NK-92 (cell line): ENCODE measurements around the gene CYP11A1.

Source experiments
- DNase-seq: peaks from one replicate; lab custom pipeline; 2025; ENCODE audit not compliant: unreplicated experiment; lab: John Stamatoyannopoulos, UW

The CYP11A1 gene

DNA sequence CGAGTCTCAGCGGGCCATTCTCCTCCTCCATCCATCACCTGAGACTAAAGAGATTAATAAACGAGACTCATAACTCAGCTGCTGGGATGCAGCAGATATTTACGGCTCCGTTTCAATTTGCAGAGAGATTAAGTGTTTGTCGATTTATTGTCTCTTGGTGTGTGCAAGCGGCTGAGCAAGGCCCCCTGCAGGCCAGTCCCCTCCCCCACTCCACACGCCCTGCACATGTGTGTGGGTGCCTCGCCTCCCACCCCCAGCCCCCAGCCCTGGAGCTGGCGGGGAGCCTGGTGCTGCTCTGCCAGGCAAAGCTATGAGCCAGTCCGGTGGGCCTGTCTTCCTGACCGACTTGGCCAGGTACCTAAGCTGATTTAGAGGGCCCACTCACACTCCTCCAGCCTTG lies 63.0 kb downstream of the CYP11A1 start:
- no peak for DNase-seq

DNA sequence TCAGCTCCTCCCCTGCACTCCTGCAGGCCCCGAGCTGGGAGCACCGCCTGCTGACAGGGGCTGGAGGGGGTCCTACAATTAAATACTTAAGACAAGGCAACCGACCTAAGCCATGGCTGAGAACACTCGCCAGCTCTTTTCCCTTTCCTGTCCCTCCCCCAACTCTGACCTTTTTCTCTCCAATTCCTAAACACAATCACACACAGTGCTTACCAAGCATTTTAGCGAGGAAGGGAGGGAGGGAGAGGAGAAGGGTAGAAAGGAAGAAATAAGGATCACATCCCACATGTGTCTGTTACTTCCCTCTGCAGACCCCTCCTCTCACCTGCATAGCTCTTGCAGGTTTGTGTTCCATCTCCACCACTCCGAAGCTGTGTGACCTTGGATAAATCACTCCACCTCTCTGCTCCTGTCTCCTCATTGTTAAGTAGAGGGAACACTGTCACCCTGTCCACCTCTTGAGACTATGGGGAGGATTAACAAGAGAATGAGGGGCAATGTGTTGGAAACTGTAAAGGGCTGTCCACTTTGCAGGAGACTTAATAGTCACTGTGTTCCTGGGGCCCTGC lies 63.6 kb downstream of the CYP11A1 start:
- DNase-seq: no peak

DNA sequence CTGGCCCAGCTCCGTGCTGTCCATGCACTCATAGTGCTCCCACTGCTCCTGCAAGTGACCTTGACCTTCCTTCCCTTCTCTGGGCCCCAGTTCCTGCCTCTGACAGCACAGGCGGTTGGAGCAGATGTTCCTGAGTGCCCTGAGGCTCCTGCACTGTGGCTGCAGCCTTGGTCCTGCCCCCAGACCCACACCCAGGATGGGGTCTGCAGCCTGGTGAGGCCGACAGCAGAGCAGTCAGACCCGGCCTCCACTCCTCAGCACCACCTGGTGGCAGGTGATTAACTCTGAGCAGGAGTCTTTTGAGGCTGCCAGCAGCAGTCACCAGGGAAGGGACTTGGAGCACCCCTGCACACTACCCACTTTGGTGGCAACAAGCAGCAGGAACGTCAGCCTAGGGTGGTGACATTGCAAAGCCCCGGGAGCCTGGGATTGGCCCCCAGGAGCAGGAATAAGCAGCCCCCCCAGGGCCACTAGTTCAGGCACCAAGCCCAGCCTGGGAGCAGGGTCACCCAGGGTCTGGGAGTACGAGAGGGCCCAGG lies 64.6 kb downstream of the CYP11A1 start:
- DNase-seq: no peak

DNA sequence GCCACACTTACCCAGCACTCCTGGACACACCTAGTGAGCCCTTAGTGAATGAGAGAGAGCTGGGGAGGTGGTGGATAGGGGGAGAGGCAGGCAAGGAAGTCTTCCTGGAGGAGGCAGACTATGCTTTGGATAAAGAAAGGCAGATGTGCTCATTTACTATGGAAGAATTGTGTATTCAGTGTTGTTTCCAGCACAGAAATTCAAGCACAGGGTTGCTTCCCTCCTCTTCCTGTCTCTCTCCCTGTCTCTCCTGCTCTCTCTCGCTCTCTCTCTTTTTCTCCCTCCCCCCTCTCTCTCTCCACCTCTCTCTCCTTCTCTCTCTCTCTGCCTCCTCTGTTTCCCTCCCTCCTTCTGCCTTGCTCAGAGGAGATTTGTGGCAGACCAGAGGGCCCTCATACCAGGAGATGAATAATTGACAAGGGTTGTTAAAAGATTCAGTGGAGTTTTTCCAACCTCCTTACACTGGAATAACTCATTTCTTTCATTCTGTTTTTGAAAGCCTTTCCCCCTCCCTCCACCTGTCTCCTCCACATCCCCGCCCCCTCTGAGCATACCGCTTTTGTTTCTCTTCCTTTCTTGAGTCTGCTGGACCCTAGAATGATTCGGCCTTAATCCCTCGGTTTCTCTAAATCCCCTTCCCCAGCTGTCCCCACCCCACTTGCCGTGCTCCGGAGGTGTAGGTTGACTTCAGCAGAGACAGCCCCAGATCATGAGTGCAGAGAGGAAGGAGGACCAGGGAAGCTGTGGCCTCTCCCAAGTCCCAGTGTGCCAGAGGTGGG lies 65.7 kb downstream of the CYP11A1 start:
- no peak for DNase-seq

DNA sequence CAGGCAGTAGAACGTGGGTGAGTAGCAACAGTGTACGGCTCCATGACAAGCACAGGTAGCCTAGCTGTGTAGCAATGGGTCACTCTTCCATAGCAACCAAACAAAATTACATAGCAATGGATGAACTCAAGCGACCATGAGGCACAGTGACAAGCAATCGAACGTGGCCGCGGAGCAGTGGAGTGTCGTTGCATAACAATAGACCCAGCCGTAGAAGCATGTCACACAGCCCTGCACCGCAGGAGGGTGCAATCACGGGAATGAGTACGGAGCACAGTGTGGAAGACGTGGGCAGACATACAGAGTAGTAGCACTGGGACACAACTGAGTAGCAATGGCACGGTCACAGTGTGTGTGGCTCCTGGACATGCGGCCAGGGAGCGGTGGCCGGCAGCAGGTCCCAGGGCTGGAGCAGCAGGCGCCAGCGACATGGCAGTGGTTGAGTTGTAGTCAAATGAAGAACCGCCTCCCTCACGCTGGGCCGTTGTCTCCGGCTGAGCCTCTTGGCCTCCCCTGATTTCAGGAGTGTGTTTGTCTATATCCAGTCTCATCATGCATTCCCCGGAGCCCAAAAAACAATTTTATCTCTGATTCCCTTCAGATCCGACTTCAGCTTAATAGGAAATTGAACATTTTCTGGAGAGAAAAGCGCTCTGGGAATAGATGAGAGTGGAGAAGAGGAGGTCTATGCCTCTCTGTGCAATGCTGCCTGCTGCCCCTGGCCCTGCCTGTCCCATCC lies 67.2 kb downstream of the CYP11A1 start:
- DNase-seq: no peak

DNA sequence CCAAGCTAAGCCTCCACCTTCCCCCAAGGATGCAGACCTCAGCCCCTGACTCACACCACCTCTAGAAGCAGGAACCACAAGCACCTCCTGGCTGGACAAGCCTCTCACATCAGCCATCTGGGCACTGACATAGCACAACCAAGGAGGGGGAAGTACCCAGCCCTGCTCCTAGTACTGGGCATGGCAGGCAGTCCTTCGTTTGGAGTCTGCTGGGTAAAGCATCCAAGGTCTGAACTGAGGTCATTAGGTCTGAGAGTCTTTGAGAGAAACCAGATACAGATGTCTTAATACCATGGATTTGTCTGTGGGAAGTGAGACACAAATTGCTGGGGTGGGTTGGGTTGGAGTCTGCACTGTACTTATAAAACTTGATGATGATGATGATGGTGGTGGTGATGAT lies 69.6 kb downstream of the CYP11A1 start:
- DNase-seq: no peak

DNA sequence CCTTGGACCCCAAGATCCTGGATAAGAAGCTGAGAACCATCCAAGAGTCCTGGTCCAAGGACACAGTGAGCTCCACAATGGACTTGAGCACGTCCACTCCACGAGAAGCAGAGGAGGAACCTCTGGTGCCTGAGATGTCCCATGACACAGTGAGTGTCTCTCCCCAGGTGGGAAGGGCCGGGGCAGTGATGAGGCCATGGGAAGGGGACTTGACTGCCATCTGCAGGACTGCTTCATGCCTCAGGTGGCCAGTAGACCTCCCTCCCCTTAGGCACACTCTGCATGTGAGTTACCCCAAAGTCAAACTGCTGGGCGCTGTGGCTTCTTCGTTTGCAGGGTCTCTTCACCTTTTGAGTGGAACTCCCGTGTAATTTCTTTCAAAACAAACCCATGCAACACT lies 71.6 kb downstream of the CYP11A1 start:
- no peak for DNase-seq

DNA sequence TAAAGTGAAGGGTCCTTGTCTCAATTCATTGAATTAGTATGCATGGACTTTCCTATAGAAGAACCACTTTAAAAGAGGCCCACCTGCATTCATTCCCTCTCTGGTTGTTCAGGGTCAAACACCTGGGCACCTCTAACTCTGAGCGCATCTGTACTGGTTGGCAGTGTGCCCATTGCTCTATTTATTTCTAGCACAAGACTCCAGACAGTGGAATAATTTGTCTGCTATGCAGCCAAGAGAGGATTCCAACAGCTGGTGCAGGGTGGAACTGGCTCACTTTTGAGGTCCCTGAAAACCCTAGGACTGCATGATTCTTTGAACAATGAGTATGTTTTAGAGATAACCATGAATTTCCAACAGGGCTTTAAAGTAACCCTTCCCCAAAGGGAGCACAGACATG lies 73.4 kb downstream of the CYP11A1 start:
- no peak for DNase-seq

DNA sequence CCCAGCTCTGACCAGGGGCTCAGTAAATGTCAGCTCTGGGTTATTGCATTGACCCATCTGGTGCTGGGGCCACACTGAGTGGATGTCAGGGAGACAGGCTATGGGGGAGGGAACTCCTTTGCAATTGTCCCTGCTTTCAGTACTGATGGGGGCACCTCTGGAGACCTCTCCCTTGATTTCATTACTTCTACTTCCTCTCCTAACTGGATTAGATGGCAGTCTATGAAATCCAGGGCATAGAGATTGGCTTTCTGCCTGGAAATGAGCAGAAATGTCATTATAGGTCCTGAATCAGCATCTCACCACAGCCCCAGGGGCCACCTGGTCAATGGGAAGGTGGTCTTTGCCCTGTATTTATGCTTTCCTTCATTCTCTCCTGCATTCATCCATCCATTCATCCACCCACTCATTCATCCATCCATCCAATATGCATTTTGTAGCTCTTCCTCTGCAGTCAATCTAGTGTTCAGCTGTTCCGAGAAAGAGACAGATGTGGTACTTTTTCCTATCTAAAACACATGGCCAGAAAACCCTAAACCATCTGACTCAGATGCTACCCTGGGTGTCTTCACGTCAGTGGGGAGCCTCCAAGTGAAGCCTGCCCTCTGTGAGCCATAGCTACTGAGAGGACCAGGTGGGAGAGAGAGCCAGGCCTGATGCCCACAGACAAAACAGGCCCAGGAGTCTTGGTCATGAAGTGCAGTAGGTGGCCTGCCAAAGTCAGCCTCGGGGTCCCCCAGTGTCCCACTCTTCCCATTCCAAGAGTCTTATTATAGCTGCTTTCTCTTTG lies 74.2 kb downstream of the CYP11A1 start:
- DNase-seq: no peak

DNA sequence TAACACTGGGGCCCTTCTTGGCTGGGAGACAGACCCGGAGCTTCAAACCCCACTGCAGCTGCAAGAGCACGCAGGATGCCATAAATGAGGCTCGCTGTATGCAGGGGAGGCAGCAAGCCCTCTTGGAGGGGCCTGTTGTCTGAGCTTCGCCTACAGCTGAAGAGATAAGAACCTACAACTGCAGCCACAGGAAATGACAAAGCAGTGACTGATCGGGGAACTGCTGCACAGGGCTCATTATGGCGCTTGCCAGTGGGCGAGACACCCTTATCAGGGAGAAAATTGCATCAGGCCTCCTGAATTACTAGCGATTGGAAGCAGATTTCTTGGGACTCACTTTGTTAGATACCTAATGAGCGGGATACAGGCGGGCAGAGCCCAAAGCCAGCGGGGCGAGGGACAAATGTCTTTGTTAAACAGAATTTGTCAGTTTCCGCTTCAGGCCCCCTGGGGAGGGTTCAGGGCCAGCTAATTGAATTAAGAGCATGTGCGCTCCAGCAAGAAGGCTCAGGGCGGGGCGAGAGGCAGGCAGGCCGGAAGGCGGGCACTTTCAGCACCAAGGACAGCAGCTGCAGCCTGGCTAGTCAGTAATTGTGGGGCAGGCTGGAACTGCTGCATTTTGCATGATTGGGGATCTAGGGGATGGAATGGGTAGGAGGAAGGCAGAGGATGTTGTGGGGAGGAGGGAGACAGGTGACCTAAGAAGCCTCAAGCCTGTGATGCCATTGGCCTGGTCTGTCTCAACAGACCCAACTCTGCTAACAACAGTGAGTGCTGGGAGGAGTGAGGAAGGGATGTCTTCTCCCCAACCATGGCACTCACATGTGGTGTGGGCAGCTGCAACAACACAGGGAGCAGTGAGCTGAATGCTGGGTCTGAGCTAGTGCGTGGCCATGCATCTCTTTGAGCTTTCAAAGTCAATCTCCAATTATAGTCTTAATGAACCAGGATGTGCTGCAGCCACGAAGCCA lies 76.1 kb downstream of the CYP11A1 start:
- DNase-seq: no peak

DNA sequence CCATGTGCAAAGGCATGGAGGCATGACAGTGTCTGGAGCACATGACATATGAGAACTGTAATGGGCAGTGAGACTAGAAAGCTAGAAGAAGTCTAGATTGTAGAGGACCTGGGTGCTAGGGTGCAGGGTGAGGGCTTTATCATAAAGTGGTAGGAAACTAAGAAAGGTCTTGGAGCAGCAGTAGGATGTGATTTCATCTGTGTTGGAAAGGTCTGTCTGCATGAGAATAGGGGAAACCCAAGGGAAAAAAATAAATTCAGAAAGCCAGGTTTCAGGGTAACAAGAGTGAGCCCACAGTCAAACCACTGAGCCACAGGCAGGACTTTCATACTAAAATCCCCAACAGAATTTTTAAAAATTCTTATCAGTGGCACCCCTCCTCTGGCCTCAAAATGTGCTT lies 76.8 kb downstream of the CYP11A1 start:
- DNase-seq: no peak

DNA sequence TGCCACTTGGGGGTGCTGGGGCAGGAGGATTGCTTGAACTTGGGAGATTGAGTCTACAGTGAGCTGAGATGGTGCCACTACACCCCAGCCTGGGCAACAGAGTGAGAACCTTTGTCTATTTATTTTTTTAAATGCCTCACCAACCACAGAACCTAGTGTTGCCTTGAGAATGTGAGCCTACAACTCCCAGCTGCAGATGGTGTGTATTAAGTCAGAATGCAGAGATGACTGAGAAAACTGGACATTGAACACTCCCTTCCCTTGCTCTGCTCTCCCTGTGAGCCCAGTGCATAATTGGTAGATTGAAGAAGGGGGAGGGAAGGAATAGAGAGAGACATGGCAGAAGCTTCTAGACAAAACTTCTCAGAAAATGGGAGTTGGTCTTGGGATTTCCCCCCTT lies 77.8 kb downstream of the CYP11A1 start:
- no peak for DNase-seq
